ENCODE data around the gene CFAP70. TPM values are rescaled to one million over a fixed set of nuclear protein-coding genes. Genes with fewer than 3 reads are reported as not detected.

CFAP70 gene
- total RNA-seq (2022): 1.5 and 2.9 TPM in 2 replicates
- percentile 47 among the genes with signal in this experiment for Bru-seq, nascent RNA
- BruChase-seq, experiment 1, labeled RNA remaining after a 6-hour chase: percentile 80 among the genes with signal in this experiment
- percentile 69 among the genes with signal in this experiment for BruChase-seq, experiment 2, labeled RNA remaining after a 2-hour chase
- long read RNA-seq, partial matches to known transcripts: 1 of 3 reads
- long read RNA-seq, other reads (novel, unspliced or antisense): 2 of 3 reads

- ChIA-PET CTCF (interaction anchor here (0.7 to 1.1 kb wide), 2 partner anchors 12 to 52 kb away, joined by 3 read pairs; no protein-coding TSS in a partner anchor), POLR2A (interaction anchor here (0.6 to 3.2 kb wide), 22 partner anchors 8 to 262 kb away, joined by 3 to 23 read pairs (median 4); partner anchors contain the start of genes ANXA7, DNAJC9, MRPS16 and PPP3CB)
- peak; percentile 88 for DNase-seq (ENCODE audit: unreplicated experiment)
- no TSS peak for BruUV-seq (replicated peaks)
- H3K27ac Mint-ChIP-seq (ENCODE audit: low read depth, unreplicated experiment): peak within 1 kb of the TSS; percentile 98
- H3K27me3 Mint-ChIP-seq (ENCODE audit: insufficient read depth, unreplicated experiment): no peaks in the 10 kb centered on the region
- TF ChIP-seq CTCF (IDR thresholded peaks at IDR 0.05; ENCODE audit: unreplicated experiment): no peak
- intact Hi-C loops (cut with micrococcal nuclease): loop anchor here (1.0 kb wide), 1 partner anchor 94 kb away; no protein-coding TSS in a partner anchor
- peak within 1 kb of the TSS; percentile 96 for H3K4me3 Mint-ChIP-seq (ENCODE audit: unreplicated experiment)
- peaks cover 7% of the 10 kb centered on the region for H3K36me3 Mint-ChIP-seq (ENCODE audit: insufficient read depth, unreplicated experiment)
- H3K4me1 Mint-ChIP-seq (ENCODE audit: insufficient read depth, unreplicated experiment): peaks cover 11% of the 10 kb centered on the region
- H3K9me3 Mint-ChIP-seq (ENCODE audit: unreplicated experiment): no peaks in the 10 kb centered on the region
These were observed at the start of gene CFAP70 for GRCh38 chr10:73358331-73359279. Gene CFAP70, minus strand, starts transcription at chr10:73358864. Its CDS starts 4,068 bp downstream, at chr10:73354796.

- H3K9me3 Mint-ChIP-seq (ENCODE audit: unreplicated experiment): no peaks in the 10 kb centered on the region
- TF ChIP-seq CTCF (IDR thresholded peaks at IDR 0.05; ENCODE audit: unreplicated experiment): no peak
- no peak overlapping the region for H3K27ac Mint-ChIP-seq (ENCODE audit: low read depth, unreplicated experiment)
- H3K4me1 Mint-ChIP-seq (ENCODE audit: insufficient read depth, unreplicated experiment): peaks cover 26% of the 10 kb centered on the region
- no peak overlapping the region for H3K4me3 Mint-ChIP-seq (ENCODE audit: unreplicated experiment)
- H3K27me3 Mint-ChIP-seq (ENCODE audit: insufficient read depth, unreplicated experiment): no peaks in the 10 kb centered on the region
- peaks cover 22% of the 10 kb centered on the region for H3K36me3 Mint-ChIP-seq (ENCODE audit: insufficient read depth, unreplicated experiment)
- CTCF ChIA-PET: no interaction called here
- POLR2A ChIA-PET: interaction anchor here (1.0 to 1.3 kb wide), 2 partner anchors 9 to 161 kb away, joined by 3 to 4 read pairs; partner anchors contain the start of gene DNAJC9
- no TSS peak for BruUV-seq (replicated peaks)
- no peak for DNase-seq (ENCODE audit: unreplicated experiment)
- intact Hi-C loops (cut with micrococcal nuclease): no loop called here
These were observed 49.4 kb upstream of the CFAP70 start for GRCh38 chr10:73408061-73408460.

GRCh38 chr10:73407495-73407894 is 48.8 kb upstream of the CFAP70 start:
- ChIA-PET POLR2A (interaction anchor here (1.1 kb wide), 1 partner anchor 154 kb away, joined by 4 read pairs; no protein-coding TSS in a partner anchor), CTCF (interaction anchor here (0.7 kb wide), 1 partner anchor 237 kb away, joined by 3 read pairs; no protein-coding TSS in a partner anchor)
- intact Hi-C loops (cut with micrococcal nuclease): no loop called here
- no peak for TF ChIP-seq CTCF (IDR thresholded peaks at IDR 0.05; ENCODE audit: unreplicated experiment)
- Mint-ChIP-seq H3K27ac (ENCODE audit: low read depth, unreplicated experiment) (no peak overlapping the region), H3K4me3 (ENCODE audit: unreplicated experiment) (no peak overlapping the region), H3K27me3 (ENCODE audit: insufficient read depth, unreplicated experiment) (no peaks in the 10 kb centered on the region), H3K4me1 (ENCODE audit: insufficient read depth, unreplicated experiment) (peaks cover 21% of the 10 kb centered on the region), H3K9me3 (ENCODE audit: unreplicated experiment) (no peaks in the 10 kb centered on the region), H3K36me3 (ENCODE audit: insufficient read depth, unreplicated experiment) (peaks cover 27% of the 10 kb centered on the region)
- BruUV-seq (replicated peaks): no TSS peak
- no peak for DNase-seq (ENCODE audit: unreplicated experiment)

- no TSS peak for BruUV-seq (replicated peaks)
- ChIA-PET POLR2A (interaction anchor here (1.1 kb wide), 1 partner anchor 153 kb away, joined by 4 read pairs; no protein-coding TSS in a partner anchor), CTCF (interaction anchor here (0.7 kb wide), 1 partner anchor 238 kb away, joined by 3 read pairs; no protein-coding TSS in a partner anchor)
- peaks cover 21% of the 10 kb centered on the region for H3K4me1 Mint-ChIP-seq (ENCODE audit: insufficient read depth, unreplicated experiment)
- H3K27ac Mint-ChIP-seq (ENCODE audit: low read depth, unreplicated experiment): no peak overlapping the region
- peaks cover 30% of the 10 kb centered on the region for H3K36me3 Mint-ChIP-seq (ENCODE audit: insufficient read depth, unreplicated experiment)
- intact Hi-C loops (cut with micrococcal nuclease): no loop called here
- no peaks in the 10 kb centered on the region for H3K9me3 Mint-ChIP-seq (ENCODE audit: unreplicated experiment)
- no peak overlapping the region for H3K4me3 Mint-ChIP-seq (ENCODE audit: unreplicated experiment)
- H3K27me3 Mint-ChIP-seq (ENCODE audit: insufficient read depth, unreplicated experiment): no peaks in the 10 kb centered on the region
- DNase-seq (ENCODE audit: unreplicated experiment): no peak
- TF ChIP-seq CTCF (IDR thresholded peaks at IDR 0.05; ENCODE audit: unreplicated experiment): no peak
These were observed 48.2 kb upstream of the CFAP70 start for GRCh38 chr10:73406846-73407245.

Data from MCF 10A (cell line).